Activated CD4-positive, alpha-beta T cell treated with anti-CD3 and anti-CD28 coated beads for 4 hours (primary cell): ENCODE measurements around the gene SH3D19.
"Not testable (repeated sequence)": the region's sequence is repeated elsewhere in the genome, so short reads cannot be mapped to it uniquely, and the experiment has no call there.

Source experiments
- DNase-seq, 2 donors: peaks; one replicate each; pipeline ENCODE4 v3.0.0-alpha.2; 2020

SH3D19 gene

DNA sequence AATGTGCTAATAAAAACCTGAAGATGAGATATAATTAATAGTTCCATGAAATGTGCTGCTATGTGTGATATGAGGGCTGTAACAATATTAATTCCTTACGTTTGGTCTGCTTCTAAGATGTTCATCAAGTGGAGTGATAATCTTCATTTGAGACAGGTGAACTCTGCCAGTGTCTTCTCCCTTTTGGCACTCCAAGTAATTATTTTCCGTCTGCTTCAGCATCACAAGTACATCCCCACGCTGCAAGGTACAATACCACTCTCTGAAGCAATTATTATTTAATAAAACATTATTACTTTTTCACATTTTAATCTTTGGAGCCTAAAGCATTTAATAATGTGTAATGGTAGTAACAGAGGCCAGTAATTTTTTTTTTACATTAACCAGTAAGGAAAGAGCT, 181.6 kb downstream of the SH3D19 start:
- DNase-seq: no peak

DNA sequence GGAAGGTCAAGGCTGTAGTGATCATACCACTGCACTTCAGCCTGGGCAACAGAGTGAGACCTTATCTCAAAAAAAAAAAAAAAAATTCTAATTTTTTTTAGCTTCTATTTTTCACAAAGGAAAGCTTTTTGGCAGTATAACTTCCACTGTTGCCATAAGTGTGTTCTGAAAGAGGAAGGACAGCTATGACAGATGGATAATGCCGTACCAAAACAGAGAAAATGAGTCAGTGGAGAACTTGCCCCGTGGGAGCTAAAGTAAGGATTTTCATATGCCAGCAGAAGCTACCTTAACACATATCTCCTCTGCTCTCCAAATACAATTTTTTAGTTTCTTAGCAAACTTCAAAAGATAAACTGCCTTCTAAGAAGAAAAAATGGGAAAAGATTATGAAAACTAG, 182.2 kb downstream of the SH3D19 start:
- no peak for DNase-seq

DNA sequence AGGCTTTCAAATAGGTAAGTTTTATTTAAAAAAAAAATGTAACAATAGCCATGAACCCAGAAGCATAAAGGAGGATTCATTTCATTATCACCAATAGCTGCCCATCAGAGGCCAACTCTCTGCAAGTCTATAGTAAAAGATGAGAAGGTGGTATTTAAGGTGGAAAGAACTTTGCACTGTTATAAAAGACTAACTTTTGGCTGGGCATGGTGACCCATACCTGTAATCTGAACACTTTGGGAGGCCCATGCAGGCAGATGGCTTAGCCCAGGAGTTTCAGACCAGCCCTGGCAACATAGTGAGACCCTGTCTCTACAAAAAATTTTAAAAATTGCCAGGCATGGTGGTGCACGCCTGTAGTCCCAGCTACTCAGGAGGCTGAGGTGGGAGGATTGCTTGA, 182.6 kb downstream of the SH3D19 start:
- no peak for DNase-seq

DNA sequence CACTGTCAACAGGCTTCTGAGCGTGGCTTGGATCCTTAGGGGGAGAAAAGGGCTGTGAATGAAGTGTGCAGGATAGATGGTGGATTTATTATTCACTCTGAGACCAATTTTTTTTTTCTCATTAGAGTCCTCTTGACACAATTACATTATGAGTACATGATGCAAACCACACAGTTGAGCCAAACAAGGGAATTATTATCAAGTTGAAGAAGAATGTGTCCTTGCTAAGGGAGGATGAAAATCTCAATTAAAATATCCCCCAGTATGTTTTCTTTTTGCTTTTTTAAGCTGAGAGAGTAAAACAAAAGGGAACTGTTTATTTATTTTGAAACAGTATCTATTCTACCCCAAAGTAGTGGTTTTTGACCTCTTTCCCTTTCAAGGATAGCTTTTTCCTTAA, 185.6 kb downstream of the SH3D19 start:
- DNase-seq: no peak

DNA sequence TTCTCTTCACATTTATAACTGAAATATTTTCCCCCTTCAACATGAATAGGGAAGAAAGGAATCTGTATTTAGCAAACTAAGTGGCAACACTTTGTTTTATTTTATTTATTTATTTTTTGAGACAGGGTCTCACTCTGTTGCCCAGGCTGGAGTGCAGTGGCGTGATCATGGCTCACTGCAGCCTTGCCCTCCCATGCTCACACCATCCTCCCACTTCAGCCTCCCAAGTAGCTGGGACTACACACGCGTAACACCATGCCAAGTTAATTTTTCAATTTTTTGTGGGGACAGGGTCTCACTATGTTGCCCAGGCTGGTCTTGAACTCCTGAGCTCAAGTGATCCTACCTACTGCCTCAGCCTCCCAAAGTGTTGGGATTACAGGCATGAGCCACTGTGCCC, 189.4 kb downstream of the SH3D19 start:
- DNase-seq: not testable (repeated sequence)

DNA sequence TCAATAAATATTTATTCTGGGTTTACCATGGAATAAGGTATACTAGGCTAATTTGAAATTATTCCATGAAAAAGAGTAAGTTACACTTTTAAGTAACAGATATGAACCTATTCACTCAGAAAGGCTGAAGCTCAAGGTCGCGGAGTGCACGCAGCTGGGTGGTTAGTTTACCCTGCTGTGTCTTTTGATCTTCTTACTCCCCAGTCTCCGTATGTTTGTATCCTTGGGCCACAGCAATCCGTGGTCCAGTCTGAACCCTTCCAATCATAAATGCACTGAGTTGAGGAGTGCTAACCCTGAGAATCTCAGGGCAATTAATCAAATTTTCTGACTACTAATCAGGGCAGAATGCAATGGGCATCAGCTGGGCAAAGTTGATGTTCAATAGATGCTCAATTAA, 192.1 kb downstream of the SH3D19 start:
- no peak for DNase-seq

DNA sequence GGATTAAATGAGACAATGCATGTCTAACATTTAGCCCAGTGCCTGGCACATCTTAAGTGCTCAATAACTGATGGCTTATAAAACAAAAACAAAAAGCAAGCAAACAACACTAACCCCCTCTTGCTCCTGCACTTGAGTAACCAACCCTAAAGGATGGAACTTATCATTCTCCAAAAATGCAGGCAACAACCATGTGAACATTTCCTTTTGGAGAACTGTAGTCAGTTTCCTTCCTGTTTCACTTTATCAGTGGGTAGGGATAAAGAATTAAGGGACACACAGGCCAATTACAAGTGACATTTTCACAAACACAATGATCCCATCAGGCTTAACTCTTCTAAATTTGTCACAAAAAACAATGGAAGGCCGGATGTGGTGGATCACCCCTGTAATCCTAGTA, 195.6 kb downstream of the SH3D19 start:
- no peak for DNase-seq

DNA sequence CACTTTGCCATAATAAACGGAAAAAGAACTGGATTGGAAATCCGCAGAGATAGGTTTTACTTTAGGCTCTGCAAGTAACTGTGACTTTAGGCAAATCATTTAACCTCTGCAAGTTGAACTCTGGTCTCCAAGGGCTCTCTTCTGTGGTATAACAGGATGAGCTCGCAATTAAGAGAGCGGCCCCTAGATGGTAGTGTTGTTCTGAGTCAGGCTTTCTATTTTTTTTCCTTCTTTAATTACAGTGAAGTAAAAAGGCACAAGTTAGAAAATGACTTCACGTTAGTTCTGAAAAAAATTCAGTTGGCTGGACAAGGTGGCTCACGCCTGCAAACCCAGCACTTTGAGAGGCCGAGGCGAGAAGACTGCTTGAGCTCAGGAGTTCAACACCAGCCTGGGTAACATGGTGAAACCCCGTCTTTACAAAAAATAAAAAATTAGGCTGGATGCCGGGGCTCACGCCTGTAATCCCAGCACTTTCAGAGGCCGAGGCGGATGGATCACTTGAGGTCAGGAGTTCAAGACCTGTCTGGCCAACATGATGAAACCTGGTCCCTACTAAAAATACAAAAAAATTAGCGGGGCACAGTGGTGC, 207.9 kb downstream of the SH3D19 start:
- DNase-seq: peak; percentile 28 to 53

DNA sequence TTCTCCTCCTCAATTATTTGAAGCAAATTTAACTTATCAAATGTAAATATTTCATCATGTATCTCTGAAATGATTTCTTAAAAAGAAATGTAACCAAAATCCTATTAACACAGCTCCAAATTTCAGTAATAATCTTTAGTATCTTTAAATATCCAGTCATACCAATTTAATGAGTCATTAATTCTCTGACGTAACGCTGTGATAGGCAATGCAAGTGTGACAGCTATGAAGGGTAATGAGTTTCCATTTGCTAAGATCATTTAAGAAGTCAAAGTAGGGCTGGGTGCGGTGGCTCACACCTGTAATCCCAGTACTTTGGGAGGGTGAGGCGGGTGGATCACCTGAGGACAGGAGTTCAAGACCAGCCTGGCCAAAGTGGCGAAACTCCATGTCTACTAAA, 210.4 kb downstream of the SH3D19 start:
- no peak for DNase-seq

DNA sequence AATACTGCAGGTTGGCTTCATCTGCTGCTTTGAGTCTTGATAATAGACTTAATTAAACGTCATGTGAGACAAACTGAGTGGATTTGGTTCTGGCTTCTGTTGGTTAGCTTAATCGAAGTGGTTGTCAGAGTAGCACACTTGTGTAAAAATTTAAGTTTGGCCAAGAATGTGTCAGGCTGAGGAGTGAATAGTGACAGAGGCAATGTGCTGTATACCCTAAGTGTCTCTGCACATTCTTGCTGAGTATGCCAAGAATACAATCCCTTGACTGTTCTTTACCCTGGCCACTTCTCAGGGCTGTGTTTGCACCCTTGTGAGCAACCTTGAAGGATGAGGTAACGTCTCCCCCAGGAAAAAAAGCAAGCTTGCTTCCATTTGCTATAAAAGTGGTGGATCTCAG, 211.1 kb downstream of the SH3D19 start:
- no peak for DNase-seq

DNA sequence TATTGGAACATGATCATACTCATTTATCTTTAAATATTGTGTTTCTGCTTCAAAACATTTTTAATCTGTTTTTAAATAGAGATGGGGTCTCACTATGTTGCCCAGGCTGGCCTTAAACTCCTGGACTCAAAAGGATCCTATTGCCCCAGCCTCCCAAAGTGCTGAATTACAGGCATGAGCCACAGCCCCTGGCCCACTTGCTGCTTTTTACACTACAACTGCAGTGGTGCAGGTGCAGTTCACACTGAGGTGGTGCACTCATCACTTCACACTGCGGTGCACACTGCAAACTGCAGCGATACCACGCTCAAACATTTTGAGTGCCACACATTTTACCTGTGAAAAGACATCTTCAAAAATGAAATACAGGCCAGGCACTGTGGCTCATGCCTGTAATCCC, 215.2 kb downstream of the SH3D19 start:
- DNase-seq: no peak

DNA sequence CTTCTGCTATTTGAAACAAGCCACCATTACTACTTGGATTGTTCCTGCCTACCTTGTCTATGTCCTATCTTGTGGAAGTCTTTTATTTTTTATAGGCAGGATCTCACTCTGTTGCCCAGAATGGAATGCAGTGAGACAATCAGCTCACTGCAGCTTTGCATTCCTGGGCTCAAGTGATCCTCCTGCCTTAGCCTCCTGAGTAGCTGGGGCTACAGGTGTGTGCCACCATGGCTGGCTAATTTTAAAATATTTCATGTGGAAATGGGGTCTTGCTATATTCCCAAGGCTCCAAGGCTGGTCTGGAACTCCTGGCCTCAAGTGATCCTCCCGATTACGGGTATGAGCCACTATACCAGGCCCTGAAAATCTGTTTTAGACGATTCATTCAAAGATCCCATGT, 218.3 kb downstream of the SH3D19 start:
- DNase-seq: no peak

DNA sequence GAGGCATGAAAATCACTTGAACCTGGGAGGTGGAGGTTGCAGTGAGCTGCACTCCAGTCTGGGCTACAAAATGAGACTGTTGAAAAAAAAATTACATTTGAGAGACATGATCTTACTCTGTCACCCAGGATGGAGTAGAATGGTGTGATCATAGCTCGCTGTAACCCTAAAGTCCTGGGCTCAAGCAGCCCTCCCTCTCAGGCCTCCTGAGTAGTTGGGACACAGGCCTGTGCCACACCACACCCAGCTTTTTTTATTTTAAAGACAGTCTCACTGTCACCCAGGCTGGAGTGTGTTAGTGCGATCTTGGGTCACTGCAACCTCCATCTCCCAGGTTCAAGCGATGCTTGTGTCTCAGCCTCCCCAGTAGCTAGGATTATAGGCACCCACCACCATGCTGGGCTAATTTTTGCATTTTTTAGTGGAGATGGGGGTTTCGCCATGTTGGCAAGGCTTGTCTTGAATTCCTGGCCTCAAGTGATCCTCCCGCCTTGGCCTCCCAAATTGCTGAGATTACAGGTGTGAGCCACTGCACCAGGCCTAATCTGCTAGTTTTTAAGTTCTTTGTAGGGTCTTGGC, 219.9 kb downstream of the SH3D19 start:
- DNase-seq: no peak

DNA sequence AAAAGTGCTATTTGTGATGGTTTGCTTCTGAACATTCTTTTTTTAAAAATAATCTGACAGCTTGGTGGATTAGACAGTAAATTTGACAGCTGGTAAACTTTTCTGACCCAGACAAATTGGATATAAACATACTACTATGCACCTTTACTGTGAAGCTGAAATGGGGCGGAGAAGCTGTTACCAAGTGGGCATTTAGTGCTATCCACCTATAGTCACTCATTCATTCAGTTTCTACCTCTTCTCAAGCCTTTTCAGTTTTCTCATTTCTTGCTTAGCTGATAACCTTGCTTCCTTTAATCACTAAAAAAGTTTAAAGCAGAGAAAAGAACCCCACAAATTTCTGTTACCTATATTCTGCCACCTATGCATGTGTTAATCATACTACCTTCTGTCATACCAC, 220.8 kb downstream of the SH3D19 start:
- DNase-seq: no peak

DNA sequence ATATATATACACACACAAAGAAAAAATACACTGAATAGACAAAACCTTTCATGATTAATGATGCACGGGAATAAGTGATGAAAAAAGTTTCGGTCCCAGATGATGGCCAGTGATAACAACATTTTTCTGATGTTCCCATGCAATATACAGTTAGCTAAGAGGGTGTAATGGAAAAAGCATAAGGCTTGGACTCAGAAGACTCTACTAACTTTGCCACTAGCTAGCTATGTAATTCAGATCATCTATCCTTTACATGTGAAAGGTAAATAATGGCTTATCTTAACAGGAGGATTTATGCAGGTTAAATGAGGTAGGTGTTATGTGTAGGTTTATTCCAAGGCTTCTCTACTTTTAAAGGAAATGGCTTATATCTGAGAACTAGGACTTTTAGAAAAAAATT, 221.6 kb downstream of the SH3D19 start:
- no peak for DNase-seq

DNA sequence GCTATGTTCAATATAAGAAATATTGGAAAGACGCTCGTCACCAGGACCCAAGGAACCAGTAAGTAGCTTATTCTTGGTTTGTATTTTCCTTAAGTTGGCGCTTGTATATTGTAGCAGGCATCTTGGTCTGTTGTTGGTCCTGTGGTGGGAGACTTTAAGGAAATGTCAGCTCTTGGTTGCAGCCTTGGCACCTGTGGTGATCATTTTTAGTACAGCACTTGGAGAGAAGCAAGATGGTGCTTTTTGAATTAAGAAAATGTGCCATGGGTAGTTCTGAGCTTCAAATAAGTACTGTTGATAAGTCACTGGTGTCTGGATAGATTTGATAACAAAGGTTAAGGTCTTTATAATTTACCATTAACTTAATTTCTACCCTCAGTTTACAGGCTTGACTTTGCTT, 224.9 kb downstream of the SH3D19 start:
- DNase-seq: no peak

DNA sequence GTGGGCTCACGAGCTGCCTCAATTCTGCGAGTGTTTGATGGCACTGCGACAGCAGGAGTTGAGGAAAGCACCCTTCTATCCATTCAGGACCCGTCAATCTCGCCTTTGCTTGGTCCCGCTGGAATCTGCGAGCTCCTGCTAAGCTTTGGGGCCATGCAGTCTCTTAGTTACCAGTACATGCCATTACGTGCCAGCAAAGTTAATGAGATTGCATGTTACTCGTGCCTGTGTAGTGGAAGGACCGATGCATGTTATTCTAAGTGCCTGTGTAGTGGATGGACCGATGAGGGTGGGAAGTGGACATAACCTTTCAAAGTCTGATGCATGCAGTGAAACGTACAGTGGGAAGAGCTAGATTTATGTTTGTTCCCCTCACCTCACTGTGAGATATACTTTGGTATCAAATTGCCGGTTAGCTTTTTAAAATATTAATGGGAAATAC, 225.4 kb downstream of the SH3D19 start:
- DNase-seq: no peak

DNA sequence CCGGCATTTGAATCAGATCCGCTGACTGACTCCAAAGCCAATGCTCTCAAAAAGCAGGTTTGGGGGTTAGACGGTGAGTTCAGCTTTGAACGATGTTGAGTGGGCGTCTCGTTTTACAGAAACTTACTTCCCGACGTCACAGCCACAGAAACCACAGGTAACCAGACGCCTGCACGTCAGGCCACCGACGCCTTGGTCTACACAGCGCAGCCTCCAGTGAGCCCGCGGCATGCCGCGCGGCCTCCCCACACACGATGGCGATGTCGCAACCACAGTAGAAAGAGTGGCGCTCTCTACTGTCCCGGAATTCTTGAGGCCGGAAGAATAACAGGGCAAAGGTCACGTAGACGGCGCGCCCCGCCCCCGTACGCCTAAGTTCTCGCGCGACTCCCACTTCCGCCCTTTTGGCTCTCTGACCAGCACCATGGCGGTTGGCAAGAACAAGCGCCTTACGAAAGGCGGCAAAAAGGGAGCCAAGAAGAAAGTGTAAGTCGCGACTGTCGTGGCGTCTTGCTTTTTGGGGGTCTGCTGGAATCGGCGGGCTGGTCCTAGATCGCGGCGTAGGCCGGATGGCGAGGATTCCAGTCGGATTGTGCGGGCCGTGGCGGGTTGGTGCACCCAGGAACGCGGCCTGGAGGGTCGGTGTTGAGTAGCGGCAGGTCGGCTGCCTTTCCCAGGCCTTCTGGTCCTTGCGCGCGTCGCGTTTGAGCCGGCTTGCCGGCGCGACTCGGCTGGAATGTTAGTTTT, 226.0 kb downstream of the SH3D19 start, which contains the start of gene RPS3A:
Gene RPS3A, plus strand, starts transcription at position 400 of the 747 bp plus-strand sequence. Its CDS starts 25 bp downstream, at position 425.
- peak; percentile 97 to 98 for DNase-seq

DNA sequence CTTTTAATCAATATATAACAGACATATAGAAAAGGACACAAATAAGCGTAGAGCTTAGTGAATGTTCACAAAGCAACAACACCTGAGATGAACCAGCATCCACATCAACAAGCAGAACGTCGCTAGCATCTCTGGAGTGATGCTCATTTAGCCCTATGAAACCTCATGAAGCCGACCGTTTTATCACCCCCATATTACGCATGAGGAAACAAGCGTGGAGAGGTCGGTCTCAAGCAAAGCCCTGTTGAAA, 226.5 kb downstream of the SH3D19 start:
- DNase-seq: no peak

DNA sequence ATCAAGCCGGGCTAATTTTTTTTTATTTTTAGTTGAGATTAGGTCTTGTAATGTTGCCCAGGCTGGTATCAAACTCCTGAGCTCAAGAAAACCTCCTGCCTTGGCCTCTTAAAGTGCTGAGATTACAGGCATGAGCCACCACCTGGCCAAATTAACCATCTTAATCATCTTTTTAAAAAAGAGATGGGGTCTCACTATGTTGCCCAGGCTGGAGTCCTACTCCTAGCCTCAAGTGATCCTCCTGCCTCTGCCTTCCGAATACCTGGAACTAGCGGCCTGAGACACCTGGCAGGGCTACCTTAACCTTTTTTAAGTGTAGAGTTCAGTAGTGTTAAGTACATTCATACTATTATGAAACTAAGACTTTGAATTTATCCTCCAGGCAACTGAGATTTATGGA, 227.6 kb downstream of the SH3D19 start:
- no peak for DNase-seq

DNA sequence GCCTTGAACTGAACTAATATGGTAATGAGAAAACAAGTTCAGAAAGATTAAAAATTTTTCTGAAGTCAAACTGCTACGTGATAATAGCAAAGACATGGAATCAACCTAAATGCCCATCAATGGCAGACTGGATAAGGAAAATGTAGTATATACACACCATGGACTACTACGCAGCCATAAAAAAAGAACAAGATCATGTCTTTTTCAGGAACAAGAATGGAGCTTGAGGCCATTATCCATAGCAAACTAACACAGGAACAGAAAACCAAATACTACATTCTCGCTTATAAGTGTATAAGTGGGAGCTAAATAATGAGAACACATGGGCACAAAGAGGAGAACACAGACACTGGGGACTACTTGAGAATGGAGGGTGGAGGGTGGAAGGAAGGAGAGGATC, 230.3 kb downstream of the SH3D19 start:
- DNase-seq: no peak

DNA sequence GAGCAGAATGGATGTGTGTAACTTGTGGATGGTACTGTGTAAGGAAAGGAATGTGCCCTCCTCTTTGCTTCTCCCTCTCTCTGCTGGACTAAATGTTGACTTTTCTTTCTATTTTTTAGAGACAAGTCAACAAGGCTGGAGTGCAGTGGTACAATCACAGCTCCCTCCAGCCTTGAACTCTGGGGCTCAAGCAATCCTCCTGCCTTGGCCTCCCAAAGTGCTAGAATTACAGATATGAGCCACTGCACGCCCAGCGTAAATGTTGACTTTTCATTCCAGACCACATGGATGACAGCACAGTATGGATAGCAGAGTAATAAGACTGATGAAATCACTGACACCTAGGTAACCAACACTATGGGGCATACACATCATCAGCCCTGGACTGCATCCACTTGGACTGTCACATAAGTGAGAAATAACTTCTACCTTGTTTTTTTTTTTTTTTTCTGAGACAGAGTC, 231.1 kb downstream of the SH3D19 start:
- no peak for DNase-seq

DNA sequence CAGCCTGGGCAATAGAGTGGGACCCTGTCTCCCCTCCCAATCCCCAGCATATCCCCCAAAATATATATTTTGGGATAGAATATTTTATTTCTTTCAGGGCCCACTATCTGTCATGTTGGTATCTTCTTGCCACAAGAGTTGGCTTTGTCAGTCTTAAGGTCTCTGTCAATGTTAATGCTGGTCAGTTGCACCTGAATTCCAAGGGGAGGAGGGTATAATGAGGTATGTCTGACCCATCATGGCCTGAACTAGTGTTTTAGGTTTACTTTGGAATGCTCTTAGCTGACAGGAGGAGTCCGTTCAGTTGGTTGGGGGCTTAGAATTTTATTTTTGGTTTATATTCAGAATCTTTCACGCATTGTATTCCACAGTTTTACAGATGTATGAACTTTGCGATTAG, 232.2 kb downstream of the SH3D19 start:
- no peak for DNase-seq

DNA sequence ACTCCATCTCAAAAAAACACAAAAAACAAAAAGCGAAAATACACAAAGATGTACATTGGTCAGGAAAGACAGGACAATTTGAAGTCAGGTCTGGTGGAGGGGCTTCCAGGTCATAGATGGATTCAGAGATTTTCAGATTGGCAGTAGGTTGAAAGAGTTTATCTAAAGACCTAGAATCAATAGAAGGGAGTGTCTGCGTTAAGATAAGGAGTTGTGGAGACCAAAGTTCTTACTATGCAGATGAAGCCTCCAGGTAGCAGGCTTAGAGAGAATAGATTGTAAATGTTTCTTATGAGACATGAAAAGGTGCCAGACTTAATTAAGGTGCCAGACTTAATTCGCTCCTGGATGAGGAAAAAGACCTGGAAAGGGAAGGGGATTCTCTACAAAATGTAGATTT, 232.9 kb downstream of the SH3D19 start:
- DNase-seq: no peak

DNA sequence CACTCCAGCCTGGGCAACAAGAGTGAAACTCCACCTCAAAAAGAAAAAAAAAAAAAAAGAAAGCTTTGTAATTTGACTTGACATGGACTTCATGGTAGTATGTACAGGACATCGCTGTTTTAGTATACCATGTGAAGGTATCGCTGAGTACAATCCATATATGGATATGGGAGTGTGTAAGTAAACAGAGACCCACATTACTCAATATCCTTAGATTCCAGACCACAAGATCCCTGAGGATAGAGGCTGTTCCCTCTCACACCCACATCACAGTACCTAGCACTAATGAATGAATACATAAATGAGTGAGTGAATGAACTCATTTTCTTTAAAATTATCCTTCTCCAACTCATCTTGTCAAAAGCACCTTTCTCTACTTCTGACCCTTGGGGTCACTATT, 234.4 kb downstream of the SH3D19 start:
- no peak for DNase-seq
